OCI-LY3 (cell line): ENCODE measurements around the gene OR51B2.

Source experiments
- EZH2phosphoT487 ChIP-seq: fragments of 200-600 bp; shearing (Covaris generic); IDR thresholded peaks from 2 replicates; pipeline ENCODE4 v1.6.1; 2018; ENCODE audit warnings: antibody characterized with exemption, mixed run types, low read depth
- TF ChIP-seq, protein P1 (sequence below): fragments of 200-600, 300-600 bp; sonication (generic); IDR thresholded peaks from 2 replicates; pipeline ENCODE4 v1.5.1; 2014; ENCODE audit warnings: antibody characterized with exemption, low read length, low read depth

DNA sequence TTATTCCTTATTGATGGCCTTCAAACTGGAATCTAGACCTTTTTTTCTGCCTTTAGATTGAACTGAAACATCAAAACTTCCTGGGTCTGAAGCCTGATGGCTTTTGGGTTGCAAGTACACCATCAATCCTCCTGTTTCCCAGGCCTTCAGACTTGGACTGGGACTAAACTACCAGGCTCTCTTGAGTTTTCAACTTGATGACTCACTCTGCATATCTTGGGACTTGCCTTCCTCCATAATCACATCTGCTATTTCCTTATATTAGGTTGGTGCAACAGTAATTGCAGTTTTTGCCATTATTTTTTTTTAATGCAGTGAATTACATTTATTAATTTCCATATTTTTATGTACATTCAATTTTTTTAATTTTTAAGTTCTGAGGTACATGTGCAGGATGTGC lies 12.2 kb upstream of the OR51B2 start:
- TF ChIP-seq, protein P1, sequence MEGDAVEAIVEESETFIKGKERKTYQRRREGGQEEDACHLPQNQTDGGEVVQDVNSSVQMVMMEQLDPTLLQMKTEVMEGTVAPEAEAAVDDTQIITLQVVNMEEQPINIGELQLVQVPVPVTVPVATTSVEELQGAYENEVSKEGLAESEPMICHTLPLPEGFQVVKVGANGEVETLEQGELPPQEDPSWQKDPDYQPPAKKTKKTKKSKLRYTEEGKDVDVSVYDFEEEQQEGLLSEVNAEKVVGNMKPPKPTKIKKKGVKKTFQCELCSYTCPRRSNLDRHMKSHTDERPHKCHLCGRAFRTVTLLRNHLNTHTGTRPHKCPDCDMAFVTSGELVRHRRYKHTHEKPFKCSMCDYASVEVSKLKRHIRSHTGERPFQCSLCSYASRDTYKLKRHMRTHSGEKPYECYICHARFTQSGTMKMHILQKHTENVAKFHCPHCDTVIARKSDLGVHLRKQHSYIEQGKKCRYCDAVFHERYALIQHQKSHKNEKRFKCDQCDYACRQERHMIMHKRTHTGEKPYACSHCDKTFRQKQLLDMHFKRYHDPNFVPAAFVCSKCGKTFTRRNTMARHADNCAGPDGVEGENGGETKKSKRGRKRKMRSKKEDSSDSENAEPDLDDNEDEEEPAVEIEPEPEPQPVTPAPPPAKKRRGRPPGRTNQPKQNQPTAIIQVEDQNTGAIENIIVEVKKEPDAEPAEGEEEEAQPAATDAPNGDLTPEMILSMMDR = no peak
- no peak for TF ChIP-seq EZH2phosphoT487
